Measurements from ENCODE around the gene NRXN3. TPM values are rescaled to one million over a fixed set of nuclear protein-coding genes. Genes with fewer than 3 reads are reported as not detected.

Gene NRXN3
- total and polyA plus RNA-seq, 2 of the 4 experiments (the other 2 are of a cell fraction) = 4.8 to 25.1 TPM

DNA sequence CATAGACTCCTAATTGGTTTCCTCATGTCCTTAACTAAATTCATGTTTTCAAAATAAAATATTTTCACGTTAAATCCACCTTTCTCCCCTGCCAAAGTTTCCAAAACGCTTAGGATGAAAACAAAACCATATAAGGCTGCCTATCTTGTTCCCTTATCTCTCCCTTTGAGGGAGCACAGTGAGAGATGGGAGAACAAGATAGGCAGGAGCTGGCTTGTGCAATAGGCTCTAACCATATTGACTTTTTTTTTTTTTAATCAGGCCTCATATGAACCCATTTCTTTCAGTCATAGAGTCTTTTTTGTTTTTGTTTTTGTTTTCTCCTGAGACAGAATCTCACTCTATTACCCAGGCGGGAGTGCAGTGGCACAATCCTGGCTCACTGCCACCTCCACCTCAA is 184.9 kb downstream of the NRXN3 start:
- in situ Hi-C loops (cut with MboI; ENCODE audit: low sequenced_read_pairs) (no loop called here), intact Hi-C loops (cut with micrococcal nuclease) (no loop called here), dilution Hi-C loops (cut with HindIII; ENCODE audit: low sequenced_read_pairs, unreplicated experiment) (no loop called here)
- CTCF ChIA-PET = no interaction called here
- ATAC-seq (ENCODE audit: low read depth) (no peak), DNase-seq (no peak)
- H2AK9ac ChIP-seq (replicated peaks; ENCODE audit: low read depth, low read length, poor library complexity) = no peak overlapping the region
- no peak overlapping the region for H4K5ac ChIP-seq (ENCODE audit: low read depth, low read length)
- no CpG with 5 or more reads among the region's 3 CpGs for WGBS, 2 experiments (ENCODE audit: extremely low coverage in 2 of 2, insufficient read length in 1 of 2)
- POLR2A ChIA-PET (ENCODE audit: unreplicated experiment) = no interaction called here
- no peak overlapping the region for H2BK15ac ChIP-seq (ENCODE audit: low read depth, low read length)
- no peak overlapping the region for H3K4me2 ChIP-seq (ENCODE audit: low read depth, low read length)
- H3K18ac ChIP-seq (ENCODE audit: low read depth, low read length) = no peak overlapping the region
- no peak overlapping the region for H2AK5ac ChIP-seq (ENCODE audit: low read depth, low read length)
- H3K27me3 ChIP-seq (ENCODE audit: control insufficient read depth, insufficient read depth, low read length) = no peaks in the 10 kb centered on the region
- H2BK5ac ChIP-seq (ENCODE audit: low read depth, low read length, poor library complexity, severe bottlenecking) = no peak overlapping the region
- H4K91ac ChIP-seq (ENCODE audit: insufficient read depth, low read depth, low read length) = no peak overlapping the region
- no peaks in the 10 kb centered on the region for H3K79me1 ChIP-seq (ENCODE audit: low read depth in 1 of 2, low read length in 2 of 2)
- no peak overlapping the region for H2BK20ac ChIP-seq (ENCODE audit: low read depth, low read length)
- H3K56ac ChIP-seq (ENCODE audit: extremely low read depth, insufficient read depth, low read length) = no peak overlapping the region
- H3K27ac ChIP-seq (ENCODE audit: insufficient read depth, low read length) = no peak overlapping the region
- no peak overlapping the region for H2BK120ac ChIP-seq (ENCODE audit: low read depth, low read length)
- H3K9ac ChIP-seq (ENCODE audit: low read depth, low read length) = no peak overlapping the region
- H3K9me3 ChIP-seq (ENCODE audit: control insufficient read depth, insufficient read depth, low read length) = peaks cover 23% of the 10 kb centered on the region
- no peaks in the 10 kb centered on the region for H3K4me1 ChIP-seq (ENCODE audit: control insufficient read depth, insufficient read depth, low read length)
- H3K4me3 ChIP-seq (ENCODE audit: insufficient read depth, low read depth, low read length) = no peak overlapping the region
- BruUV-seq (replicated peaks) = no TSS peak
- no peak overlapping the region for H4K8ac ChIP-seq (ENCODE audit: low read depth in 2 of 2, low read length in 2 of 2)
- TF ChIP-seq NFE2L2 (IDR thresholded peaks at IDR 0.05; ENCODE audit: low read depth, low read length) = no peak
- no peak for TF ChIP-seq SMC3 (IDR thresholded peaks at IDR 0.05; ENCODE audit: low read depth, low read length)
- no peak for TF ChIP-seq RCOR1 (IDR thresholded peaks at IDR 0.05; ENCODE audit: insufficient replicate concordance, low read length)
- no peak for TF ChIP-seq CHD1 (IDR thresholded peaks at IDR 0.05; ENCODE audit: low read depth, low read length)
- no peak for TF ChIP-seq RAD21 (IDR thresholded peaks at IDR 0.05; ENCODE audit: low read length)
- TF ChIP-seq, protein P1, sequence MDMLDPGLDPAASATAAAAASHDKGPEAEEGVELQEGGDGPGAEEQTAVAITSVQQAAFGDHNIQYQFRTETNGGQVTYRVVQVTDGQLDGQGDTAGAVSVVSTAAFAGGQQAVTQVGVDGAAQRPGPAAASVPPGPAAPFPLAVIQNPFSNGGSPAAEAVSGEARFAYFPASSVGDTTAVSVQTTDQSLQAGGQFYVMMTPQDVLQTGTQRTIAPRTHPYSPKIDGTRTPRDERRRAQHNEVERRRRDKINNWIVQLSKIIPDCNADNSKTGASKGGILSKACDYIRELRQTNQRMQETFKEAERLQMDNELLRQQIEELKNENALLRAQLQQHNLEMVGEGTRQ (IDR thresholded peaks at IDR 0.05; ENCODE audit: low read depth, low read length) = no peak
- TF ChIP-seq FOS (IDR thresholded peaks at IDR 0.05; ENCODE audit: low read depth, low read length) = no peak
- TF ChIP-seq, protein P2, sequence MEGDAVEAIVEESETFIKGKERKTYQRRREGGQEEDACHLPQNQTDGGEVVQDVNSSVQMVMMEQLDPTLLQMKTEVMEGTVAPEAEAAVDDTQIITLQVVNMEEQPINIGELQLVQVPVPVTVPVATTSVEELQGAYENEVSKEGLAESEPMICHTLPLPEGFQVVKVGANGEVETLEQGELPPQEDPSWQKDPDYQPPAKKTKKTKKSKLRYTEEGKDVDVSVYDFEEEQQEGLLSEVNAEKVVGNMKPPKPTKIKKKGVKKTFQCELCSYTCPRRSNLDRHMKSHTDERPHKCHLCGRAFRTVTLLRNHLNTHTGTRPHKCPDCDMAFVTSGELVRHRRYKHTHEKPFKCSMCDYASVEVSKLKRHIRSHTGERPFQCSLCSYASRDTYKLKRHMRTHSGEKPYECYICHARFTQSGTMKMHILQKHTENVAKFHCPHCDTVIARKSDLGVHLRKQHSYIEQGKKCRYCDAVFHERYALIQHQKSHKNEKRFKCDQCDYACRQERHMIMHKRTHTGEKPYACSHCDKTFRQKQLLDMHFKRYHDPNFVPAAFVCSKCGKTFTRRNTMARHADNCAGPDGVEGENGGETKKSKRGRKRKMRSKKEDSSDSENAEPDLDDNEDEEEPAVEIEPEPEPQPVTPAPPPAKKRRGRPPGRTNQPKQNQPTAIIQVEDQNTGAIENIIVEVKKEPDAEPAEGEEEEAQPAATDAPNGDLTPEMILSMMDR (conservative IDR thresholded peaks at IDR 0.05; ENCODE audit: low read depth, low read length) = no peak
- TF ChIP-seq MXI1 (IDR thresholded peaks at IDR 0.05; ENCODE audit: borderline replicate concordance, low read depth, low read length) = no peak
- TF ChIP-seq POLR2A (IDR thresholded peaks at IDR 0.05; ENCODE audit: low read depth, low read length) = no peak
- no peak for TF ChIP-seq MAFK (IDR thresholded peaks at IDR 0.05; ENCODE audit: low read depth, low read length)
- no peak for TF ChIP-seq BHLHE40 (IDR thresholded peaks at IDR 0.05; ENCODE audit: low read depth, low read length)
- no peak overlapping the region for H3K14ac ChIP-seq (replicated peaks; ENCODE audit: low read depth, low read length)
- no peaks in the 10 kb centered on the region for H4K20me1 ChIP-seq (ENCODE audit: insufficient read depth, low read length)
- H2AFZ ChIP-seq (replicated peaks; ENCODE audit: low read length, poor library complexity) = no peak overlapping the region
- no peaks in the 10 kb centered on the region for H3K36me3 ChIP-seq (ENCODE audit: control insufficient read depth, insufficient read depth, low read length)
- no peaks in the 10 kb centered on the region for H3K9me1 ChIP-seq (ENCODE audit: insufficient read depth, low read length)
- H3K23ac ChIP-seq (ENCODE audit: low read depth, low read length) = no peak overlapping the region
- no peak overlapping the region for H3K4ac ChIP-seq (ENCODE audit: low read depth, low read length)

All from IMR-90 (cell line).